DMS153 (cell line): Measurements from ENCODE around the gene SSC5D.
A peak's percentile ranks its signal among the peaks of the same experiment; 100 is the strongest.

ENCODE experiments used
- DNase-seq: peaks from one replicate; lab custom pipeline; 2025; lab: John Stamatoyannopoulos, UW

The SSC5D gene

GRCh38 chr19:55473225-55474012 is 14.8 kb upstream of the SSC5D start:
- DNase-seq = no peak

DNA sequence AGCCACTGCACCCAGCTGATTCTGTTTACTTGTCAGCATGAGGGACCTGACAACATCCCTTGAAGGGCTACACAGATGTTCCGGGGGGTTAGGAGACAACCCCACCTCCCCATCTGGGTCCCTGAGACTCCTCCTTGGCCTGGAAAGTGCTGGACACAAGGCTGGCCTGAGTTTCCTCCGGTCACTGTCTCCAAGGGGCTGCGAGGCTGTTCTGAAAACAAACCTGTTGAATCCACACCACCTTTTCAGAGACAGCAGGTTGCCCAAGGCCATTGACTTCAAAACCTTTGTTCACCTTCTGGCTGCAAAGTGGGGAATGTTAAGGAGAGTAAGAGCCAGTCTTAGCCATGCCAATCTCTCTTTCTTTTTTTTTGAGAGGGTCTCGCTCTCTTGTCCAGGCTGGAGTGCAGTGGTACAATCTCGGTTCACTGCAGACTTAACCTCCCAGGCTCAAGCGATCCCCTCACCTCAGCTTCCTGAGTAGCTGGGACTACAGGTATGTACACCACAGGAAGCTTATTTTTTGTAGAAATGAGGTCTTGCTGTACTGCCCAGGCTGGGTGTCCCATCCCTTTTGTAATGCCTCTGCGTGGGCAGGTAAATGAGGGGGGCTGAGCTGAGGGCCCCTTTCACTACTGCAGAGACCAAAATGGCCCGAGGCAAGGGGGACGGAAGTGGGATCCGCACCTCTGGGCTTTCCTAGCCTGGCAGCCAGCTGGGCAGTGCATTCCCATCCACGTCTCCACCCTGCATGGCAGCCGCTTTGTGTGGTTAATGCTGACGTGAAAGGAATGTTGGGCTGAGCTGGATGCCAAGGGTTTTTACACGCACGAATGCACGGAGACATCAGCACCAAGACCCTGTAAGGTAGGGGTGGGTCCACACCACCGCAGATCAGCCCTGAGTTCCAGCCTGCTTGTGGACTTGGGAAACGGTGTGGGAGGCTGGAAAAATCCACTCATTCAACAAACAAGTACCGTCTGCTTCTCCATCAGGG is 13.7 kb upstream of the SSC5D start:
- DNase-seq = no peak

- DNase-seq = peak; percentile 96
Observed at GRCh38 chr19:55476100-55476775, 12.0 kb upstream of the SSC5D start, which contains the start of gene ZNF628. ZNF628 (plus strand) TSS chr19:55476617; CDS start chr19:55479911, 3,294 bp downstream.

DNA sequence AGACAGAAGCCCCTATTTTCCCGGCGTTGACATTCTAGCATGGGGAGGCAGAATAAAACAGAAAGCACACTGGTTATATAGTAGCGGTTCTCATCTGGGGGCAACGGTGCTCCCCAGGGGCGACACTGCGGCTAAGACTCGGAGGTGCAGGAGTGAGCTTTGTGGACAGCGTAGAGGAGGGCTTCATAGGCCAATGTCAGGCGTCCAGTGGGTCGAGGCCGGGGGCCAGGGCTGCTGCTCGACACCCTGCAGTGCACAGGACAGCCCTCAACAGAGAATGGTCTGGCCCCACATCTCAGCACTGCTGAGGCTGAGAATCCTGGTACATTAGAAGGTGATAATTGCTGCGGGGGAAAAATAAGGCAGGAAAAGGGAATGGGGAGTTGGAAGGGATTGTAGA is 10.3 kb upstream of the SSC5D start:
- no peak for DNase-seq

DNA sequence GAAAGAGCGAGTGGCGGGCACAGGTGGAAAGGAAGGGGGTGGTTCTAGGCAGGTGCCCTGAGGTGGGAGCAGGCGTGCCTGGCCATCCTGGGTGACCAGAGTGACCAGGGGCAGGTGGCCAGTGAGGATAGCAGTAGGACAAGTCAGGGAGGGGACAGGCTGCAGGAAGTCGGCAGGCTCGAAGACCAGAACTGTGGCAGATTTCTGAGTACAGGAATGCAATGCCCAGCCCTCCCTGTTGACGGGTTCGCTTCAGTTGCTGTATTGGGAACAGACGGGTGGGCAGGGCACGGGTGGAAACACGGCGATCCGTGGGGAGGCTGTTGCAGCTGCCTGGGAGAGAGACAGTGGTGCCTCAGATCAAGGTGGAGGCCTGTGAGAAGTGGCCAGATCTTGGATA is 9.9 kb upstream of the SSC5D start:
- no peak for DNase-seq

DNA sequence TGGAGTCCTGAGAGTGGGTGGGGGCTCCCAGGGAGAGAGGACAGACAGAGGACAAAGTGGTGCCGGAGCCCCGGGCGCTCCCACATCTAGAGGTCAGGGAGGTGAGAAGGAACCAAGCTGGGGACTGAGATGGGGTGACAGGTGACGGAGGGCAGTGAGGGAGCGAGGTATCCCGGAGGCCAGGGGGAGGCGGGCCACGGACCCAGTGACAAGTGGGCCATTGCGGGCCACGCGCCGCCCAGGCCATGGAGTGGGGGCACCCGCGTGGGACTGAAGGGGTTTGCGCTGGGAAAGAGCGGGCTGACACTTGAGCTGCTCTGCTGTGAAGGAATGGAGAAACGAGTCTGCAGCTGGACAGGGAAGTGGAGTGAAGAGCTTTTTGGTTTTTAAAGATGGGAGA is 9.2 kb upstream of the SSC5D start:
- DNase-seq = no peak

GRCh38 chr19:55479451-55480230 is 8.6 kb upstream of the SSC5D start:
- DNase-seq = no peak

DNA sequence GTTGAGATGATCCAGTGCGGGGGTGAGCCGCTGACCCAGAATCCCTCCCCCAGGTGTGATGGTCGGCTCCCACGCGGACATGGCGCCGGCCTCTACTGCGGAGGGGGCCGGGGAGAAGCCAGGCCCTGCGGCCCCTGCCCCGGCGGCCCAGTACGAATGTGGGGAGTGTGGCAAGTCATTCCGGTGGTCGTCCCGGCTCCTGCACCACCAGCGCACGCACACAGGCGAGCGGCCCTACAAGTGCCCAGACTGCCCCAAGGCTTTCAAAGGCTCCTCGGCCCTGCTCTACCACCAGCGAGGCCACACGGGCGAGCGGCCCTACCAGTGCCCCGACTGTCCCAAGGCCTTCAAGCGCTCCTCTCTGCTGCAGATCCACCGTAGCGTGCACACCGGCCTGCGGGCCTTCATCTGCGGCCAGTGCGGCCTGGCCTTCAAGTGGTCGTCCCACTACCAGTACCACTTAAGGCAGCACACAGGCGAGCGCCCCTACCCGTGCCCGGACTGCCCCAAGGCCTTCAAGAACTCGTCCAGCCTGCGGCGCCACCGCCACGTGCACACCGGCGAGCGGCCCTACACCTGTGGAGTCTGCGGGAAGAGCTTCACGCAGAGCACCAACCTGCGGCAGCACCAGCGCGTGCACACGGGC is 7.0 kb upstream of the SSC5D start:
- DNase-seq = no peak

DNA sequence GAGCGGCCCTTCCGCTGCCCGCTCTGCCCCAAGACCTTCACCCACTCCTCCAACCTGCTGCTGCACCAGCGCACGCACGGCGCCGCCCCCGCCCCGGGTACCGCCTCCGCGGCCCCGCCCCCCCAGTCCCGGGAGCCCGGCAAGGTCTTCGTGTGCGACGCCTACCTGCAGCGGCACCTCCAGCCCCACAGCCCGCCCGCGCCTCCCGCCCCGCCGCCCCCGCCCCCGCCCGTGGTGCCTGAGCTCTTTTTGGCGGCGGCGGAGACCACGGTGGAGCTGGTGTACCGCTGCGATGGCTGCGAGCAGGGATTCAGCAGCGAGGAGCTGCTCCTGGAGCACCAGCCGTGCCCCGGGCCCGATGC is 6.5 kb upstream of the SSC5D start:
- DNase-seq = no peak

DNA sequence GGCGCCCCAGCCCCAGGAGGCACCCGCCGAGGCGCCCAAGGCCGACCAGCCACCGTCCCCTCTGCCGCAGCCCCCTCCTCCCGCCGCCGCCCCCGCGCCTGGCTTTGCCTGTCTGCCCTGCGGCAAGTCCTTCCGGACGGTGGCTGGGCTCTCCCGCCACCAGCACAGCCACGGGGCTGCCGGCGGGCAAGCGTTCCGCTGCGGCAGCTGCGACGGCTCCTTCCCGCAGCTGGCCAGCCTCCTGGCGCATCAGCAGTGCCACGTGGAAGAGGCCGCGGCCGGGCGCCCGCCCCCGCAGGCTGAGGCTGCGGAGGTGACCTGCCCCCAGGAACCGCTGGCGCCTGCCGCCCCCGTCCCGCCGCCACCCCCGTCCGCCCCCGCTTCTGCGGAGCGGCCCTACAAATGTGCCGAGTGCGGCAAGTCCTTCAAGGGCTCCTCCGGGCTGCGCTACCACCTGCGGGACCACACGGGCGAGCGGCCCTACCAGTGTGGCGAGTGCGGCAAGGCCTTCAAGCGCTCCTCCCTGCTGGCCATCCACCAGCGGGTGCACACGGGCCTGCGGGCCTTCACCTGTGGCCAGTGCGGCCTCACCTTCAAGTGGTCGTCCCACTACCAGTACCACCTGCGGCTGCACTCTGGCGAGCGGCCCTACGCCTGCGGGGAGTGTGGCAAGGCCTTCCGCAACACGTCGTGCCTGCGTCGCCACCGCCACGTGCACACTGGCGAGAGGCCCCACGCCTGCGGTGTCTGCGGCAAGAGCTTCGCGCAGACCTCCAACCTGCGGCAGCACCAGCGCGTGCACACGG is 5.9 kb upstream of the SSC5D start:
- DNase-seq = no peak

DNA sequence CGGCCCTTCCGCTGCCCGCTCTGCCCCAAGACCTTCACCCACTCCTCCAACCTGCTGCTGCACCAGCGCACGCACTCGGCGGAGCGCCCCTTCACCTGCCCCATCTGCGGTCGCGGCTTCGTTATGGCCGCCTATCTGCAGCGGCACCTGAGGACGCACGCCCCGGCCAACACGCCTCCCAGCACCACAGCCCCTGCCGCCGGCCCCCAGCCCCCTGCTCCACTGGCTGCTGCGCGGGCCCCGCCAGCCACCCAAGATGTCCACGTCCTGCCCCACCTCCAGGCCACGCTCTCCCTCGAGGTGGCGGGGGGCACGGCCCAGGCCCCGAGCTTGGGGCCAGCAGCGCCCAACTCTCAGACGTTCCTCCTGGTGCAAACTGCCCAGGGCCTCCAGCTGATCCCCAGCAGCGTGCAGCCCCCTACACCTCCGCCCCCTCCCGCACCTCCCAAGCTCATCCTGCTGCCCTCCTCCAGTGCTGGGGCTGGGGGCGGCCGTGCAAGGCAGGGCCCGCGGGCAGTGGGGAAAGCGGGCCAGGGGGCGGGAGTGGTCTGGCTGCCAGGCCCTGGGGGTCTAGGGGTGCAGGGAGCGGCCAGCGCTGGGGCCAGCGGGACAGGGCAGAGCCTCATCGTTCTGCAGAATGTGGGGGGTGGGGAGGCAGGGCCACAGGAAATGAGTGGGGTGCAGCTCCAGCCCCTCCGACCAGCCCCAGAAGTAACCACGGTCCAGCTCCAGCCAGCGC is 5.1 kb upstream of the SSC5D start:
- no peak for DNase-seq

DNA sequence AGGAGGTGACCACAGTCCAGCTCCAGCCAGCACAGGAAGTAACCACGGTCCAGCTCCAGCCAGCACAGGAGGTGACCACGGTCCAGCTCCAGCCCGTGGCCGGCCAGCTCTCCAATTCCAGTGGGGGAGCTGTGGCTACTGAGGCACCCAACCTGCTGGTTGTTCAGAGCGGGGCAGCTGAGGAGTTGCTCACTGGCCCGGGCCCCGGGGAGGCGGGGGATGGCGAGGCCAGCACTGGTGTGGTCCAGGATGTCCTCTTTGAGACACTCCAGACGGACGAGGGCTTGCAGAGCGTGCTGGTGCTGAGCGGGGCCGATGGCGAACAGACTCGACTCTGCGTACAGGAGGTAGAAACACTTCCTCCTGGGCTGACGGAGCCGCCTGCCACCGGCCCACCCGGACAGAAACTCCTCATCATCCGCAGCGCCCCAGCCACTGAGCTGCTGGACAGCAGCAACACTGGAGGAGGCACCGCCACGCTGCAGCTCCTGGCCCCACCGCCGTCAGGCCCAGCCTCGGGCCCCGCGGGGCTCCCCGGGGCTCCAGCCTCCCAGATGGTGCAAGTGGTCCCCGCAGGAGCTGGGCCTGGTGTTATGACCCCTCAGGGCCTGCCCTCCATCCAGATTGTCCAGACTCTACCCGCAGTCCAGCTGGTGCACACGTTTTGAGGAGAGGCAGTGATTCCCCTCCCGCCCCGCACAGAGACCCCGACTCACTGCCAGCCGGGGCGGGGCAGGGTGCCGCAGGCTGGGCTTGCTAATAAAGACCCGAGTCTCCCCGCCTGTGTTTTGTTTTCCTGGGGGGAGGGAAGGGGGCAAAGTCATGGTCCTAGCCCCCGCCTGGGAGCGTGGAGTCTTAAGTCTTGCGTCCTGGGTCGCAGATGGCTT is 4.3 kb upstream of the SSC5D start:
- no peak for DNase-seq

GRCh38 chr19:55484593-55485438 is 3.4 kb upstream of the SSC5D start, which contains the start of gene NAT14:
NAT14 (plus strand) TSS chr19:55485188; CDS start chr19:55485709, 521 bp downstream.
- peak; percentile 25 for DNase-seq

DNA sequence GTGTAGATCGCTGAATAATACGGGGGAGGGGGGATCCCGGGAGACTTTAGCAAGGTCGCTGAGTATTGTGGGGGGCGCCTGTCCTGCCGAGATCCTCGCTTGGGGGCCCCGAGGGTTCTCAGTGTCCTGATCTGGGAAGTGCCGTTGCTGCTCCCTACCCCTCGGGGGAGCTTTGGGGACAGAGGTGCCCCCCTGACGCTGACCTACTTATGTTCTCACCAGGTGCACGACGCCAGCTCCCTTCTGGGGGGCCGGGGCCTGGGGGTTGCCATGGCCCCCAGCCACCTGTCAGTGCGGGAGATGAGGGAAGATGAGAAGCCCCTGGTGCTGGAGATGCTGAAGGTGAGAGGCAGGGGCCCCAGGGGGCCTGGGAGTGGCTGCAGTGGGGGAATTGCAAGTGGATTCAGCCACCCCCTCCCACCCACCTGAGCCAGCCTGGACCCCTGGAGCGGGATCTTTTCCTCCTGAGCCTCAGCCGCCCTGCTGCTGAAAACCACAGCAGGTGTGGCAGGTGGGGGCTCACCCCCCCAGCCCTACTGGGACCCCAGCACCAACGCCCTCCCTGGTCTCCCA is 2.7 kb upstream of the SSC5D start:
- no peak for DNase-seq

DNA sequence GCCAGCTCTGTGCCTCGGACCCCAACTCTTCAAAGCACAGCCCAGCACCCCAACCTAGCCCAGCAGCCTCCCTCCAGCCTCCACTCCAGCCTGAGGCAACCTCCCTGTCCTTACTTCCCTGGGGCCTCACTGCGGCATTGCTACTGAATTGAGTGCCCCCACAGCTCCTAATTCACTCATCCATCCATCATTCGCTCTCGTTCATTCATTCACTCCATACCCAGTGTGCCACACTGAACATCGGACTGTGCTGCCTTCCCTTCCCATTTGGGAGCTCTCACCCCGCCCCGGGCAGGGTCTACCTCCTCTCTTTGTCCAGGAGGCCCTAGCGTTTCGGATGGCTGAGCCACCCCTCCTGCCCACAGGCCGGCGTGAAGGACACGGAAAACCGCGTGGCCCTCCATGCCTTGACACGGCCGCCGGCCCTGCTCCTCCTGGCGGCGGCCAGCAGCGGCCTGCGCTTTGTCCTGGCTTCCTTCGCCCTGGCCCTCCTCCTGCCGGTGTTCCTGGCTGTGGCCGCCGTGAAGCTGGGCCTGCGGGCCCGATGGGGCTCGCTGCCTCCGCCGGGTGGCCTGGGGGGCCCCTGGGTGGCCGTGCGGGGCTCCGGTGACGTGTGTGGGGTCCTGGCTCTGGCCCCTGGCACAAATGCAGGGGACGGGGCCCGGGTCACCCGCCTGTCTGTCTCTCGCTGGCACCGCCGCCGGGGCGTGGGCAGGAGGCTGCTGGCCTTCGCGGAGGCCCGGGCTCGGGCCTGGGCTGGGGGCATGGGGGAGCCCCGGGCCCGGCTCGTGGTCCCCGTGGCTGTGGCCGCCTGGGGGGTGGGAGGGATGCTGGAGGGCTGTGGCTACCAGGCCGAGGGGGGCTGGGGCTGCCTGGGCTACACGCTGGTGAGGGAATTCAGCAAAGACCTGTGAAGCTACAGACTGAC is 1.9 kb upstream of the SSC5D start:
- DNase-seq = no peak
